HepG2 (cell line): ENCODE data around the gene ZNF22. TPM values are rescaled to one million over a fixed set of nuclear protein-coding genes. Genes with fewer than 3 reads are reported as not detected.

Experiments
- ATAC-seq: fragments of 200-7000 bp; cut with Tn5 transposase; 3 replicates; pipeline ENCODE4 v1.9.1; 2020; ENCODE audit warnings: mild to moderate bottlenecking, moderate library complexity
- BruUV-seq: library from RNA; stranded (reverse); fragments of 400-500 nt; replicated peaks from 2 replicates; lab custom pipeline; 2021; lab: Mats Ljungman, UMichigan
- CTCF ChIA-PET: fragments of 300-600 bp; formaldehyde crosslinking; extraction: SDS; loops from one replicate; lab custom pipeline; 2021; ENCODE audit warnings: low total read pairs, inconsistent platforms, low intra/inter-chr PET ratio; lab: Yijun Ruan, JAX
- POLR2A ChIA-PET: fragments of 350-600 bp; sonication (Branson Sonifier 250); formaldehyde crosslinking; loops from one replicate; lab custom pipeline; 2020; ENCODE audit warnings: antibody characterized with exemption, inconsistent platforms; lab: Yijun Ruan, JAX
- DNase-seq: peaks from one replicate; pipeline ENCODE4 v3.0.0-alpha.2; 2015; ENCODE audit warnings: low spot score
- FAIRE-seq: peaks from 3 replicates; lab custom pipeline; 2011; peaks lifted over from hg19 to GRCh38; lab: Jason Lieb, UNC
- H2AFZ ChIP-seq: one replicate; pipeline ENCODE4 v1.6.1; 2011; ENCODE audit warnings: low read length, inconsistent platforms
- H3K27ac ChIP-seq: fragments of 300-600 bp; 3 replicates; pipeline ENCODE4 v1.8.0; 2011; ENCODE audit warnings: mixed run types, mild to moderate bottlenecking, mixed read lengths, low read length, inconsistent platforms; ENCODE audit not compliant: insufficient read depth; ENCODE audit errors: extremely low read length
- H3K27me3 ChIP-seq, 2 experiments: fragments of 200-600 bp in 1 of 2; 2 replicates in 1 of 2; 3 replicates in 1 of 2; pipeline versions ENCODE4 v1.6.0 to v1.8.0; 2011; ENCODE audit warnings: low read length in 2 of 2, mild to moderate bottlenecking in 2 of 2, moderate library complexity in 2 of 2, inconsistent platforms in 1 of 2; ENCODE audit not compliant: insufficient read depth in 2 of 2, control insufficient read depth in 1 of 2
- H3K36me3 ChIP-seq, 2 experiments: fragments of 200-600 bp in 1 of 2; replicated peaks in 1 of 2; 2 replicates in 1 of 2; 3 replicates in 1 of 2; pipeline versions ENCODE4 v1.5.1 to v1.8.0; 2011; ENCODE audit warnings: low read length in 2 of 2, inconsistent platforms in 1 of 2; ENCODE audit not compliant: insufficient read depth in 2 of 2, control insufficient read depth in 1 of 2
- H3K4me1 ChIP-seq: 2 replicates; pipeline ENCODE4 v1.5.1; 2012; ENCODE audit warnings: low read length, inconsistent platforms; ENCODE audit not compliant: insufficient read depth
- H3K4me2 ChIP-seq: 2 replicates; pipeline ENCODE4 v1.6.0; 2011; ENCODE audit warnings: low read depth, low read length, inconsistent platforms
- H3K4me3 ChIP-seq, 3 experiments: fragments of 200-600 bp in 1 of 3; sonication (generic), shearing (Covaris generic) in 1 of 3; replicated peaks in 1 of 3; 2 replicates each; pipeline ENCODE4 v1.5.1; 2011 to 2016; ENCODE audit warnings: low read length in 3 of 3, inconsistent platforms in 2 of 3, low read depth in 2 of 3, mild to moderate bottlenecking in 2 of 3, control low read depth in 1 of 3, mixed read lengths in 1 of 3; ENCODE audit not compliant: insufficient read depth in 1 of 3
- H3K79me2 ChIP-seq: one replicate; pipeline ENCODE4 v1.6.1; 2011; ENCODE audit warnings: low read length, inconsistent platforms; ENCODE audit not compliant: insufficient read depth
- H3K9ac ChIP-seq: 2 replicates; pipeline ENCODE4 v1.6.0; 2011; ENCODE audit warnings: mild to moderate bottlenecking, low read depth, low read length, inconsistent platforms; ENCODE audit not compliant: insufficient read depth
- H3K9me3 ChIP-seq: 2 replicates; pipeline ENCODE4 v1.5.1; 2012; ENCODE audit warnings: mild to moderate bottlenecking, low read length
- H4K20me1 ChIP-seq: 2 replicates; pipeline ENCODE4 v1.6.0; 2011; ENCODE audit warnings: inconsistent platforms, mild to moderate bottlenecking, low read length, moderate library complexity; ENCODE audit not compliant: insufficient read depth
- ISX ChIP-seq: sonication (generic); formaldehyde crosslinking; conservative IDR thresholded peaks from 2 replicates; pipeline ENCODE4 v1.5.0; 2020; ENCODE audit warnings: missing genetic modification reagents
- JARID2 ChIP-seq: sonication (generic); formaldehyde crosslinking; IDR thresholded peaks from 2 replicates; pipeline ENCODE4 v1.8.1; 2023; ENCODE audit warnings: missing genetic modification reagents, inconsistent platforms; ENCODE audit not compliant: insufficient replicate concordance
- KDM5B ChIP-seq: sonication (generic); formaldehyde crosslinking; IDR thresholded peaks from 2 replicates; pipeline ENCODE4 v1.4.0; 2020; ENCODE audit warnings: missing genetic modification reagents, mild to moderate bottlenecking, borderline replicate concordance
- TAF15 ChIP-seq: fragments of 200-400 bp; formaldehyde crosslinking; IDR thresholded peaks from one replicate; pipeline ENCODE4 v1.6.1; 2018; ENCODE audit warnings: mild to moderate bottlenecking, low read depth, low read length; ENCODE audit not compliant: poor library complexity, severe bottlenecking
- ZFY ChIP-seq: sonication (generic); formaldehyde crosslinking; IDR thresholded peaks from 2 replicates; pipeline ENCODE4 v1.4.0; 2020; ENCODE audit warnings: missing genetic modification reagents
- ZNF264 ChIP-seq: sonication (generic); formaldehyde crosslinking; IDR thresholded peaks from 2 replicates; pipeline ENCODE4 v1.4.0; 2020; ENCODE audit warnings: missing genetic modification reagents
- WGBS: methylation state at CpG from one replicate; pipeline ENCODE4 v1.1.6; 2017; ENCODE audit warnings: low lambda C conversion rate; 5-methylcytosine and 5-hydroxymethylcytosine counted together
- in situ Hi-C: cut with HindIII; loops from 2 replicates; pipeline ENCODE4 v1.10.0; 2017; ENCODE audit warnings: low pct_unique_long_range_greater_than_20kb; ENCODE audit not compliant: extremely low pct_ligation_motif_present
- intact Hi-C: fragments of 100-400 bp; cut with micrococcal nuclease; formaldehyde crosslinking; loops from one replicate; pipeline ENCODE4 v1.10.0; 2022; ENCODE audit not compliant: unreplicated experiment
- polyA plus RNA-seq, 8 experiments: library from polyadenylated mRNA; depleted of rRNA in 3 of 8; stranded (reverse) in 7 of 8; unstranded in 1 of 8; fragments of >200 nt; fragmentation: Illumina TruSeq in 4 of 8; extraction: Trizol in 4 of 8; gene quantifications; 2 replicates each; pipeline versions ENCODE4 v1.2.1 to v1.2.3, GENCODE V29; 2011 to 2016; ENCODE audit warnings: low read depth in 4 of 8, missing spikeins in 1 of 8, mixed read lengths in 1 of 8; ENCODE audit not compliant: insufficient read depth in 1 of 8
- total RNA-seq, 5 experiments: library from RNA; depleted of rRNA; stranded (reverse); fragments of >200 nt; fragmentation: Illumina TruSeq; extraction: Trizol; gene quantifications; 2 replicates each; pipeline ENCODE4 v1.2.3, GENCODE V29; 2016; ENCODE audit warnings: low read depth in 1 of 5
- TF ChIP-seq, protein P1 (sequence below): sonication (generic); formaldehyde crosslinking; IDR thresholded peaks from 2 replicates; pipeline ENCODE4 v1.4.0; 2020; ENCODE audit warnings: mild to moderate bottlenecking, missing genetic modification reagents, borderline replicate concordance

The ZNF22 gene
- total and polyA plus RNA-seq, 2 of the 13 experiments (the other 11 are each of a cell fraction or from before 2014, with no cell fraction given) = 0.40 to 1.3 TPM

DNA sequence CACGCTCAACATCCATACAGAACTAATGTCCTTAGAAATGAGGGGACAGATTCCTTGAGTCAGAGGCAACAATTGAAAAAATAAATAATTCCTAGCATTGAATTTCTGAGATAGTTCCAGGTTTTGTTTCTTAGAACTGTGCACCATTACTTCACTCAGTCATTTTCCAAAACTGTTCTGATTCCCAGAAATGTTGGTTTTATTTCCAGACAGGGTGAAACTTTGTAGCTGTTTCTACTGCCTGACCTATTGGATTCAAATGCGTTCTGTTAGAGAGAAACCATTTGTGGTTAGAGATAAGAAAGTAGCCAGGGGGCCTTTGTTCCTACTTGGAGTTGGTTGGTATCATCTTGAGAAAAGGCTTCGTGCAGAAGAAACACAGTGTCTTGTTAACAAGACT is 14.1 kb upstream of the ZNF22 start:
- no peak for ATAC-seq
- CTCF ChIA-PET = no interaction called here
- in situ Hi-C loops = no loop called here

More for the DNA sequence above, 14.1 kb upstream of the ZNF22 start:
- FAIRE-seq = no peak
- 97% methylated on average over 3 of the region's 3 CpGs for WGBS
- no peaks in the 10 kb centered on the region for H3K27me3 ChIP-seq
- H3K36me3 ChIP-seq = peaks cover 11 to 47% of the 10 kb centered on the region in 2 experiments; a peak in 4 of 5 replicates
- H3K27ac ChIP-seq = no peak overlapping the region
- POLR2A ChIA-PET = interaction anchor here (2.1 to 12.6 kb wide), 3 partner anchors 4 to 27 kb away, joined by 6 to 863 read pairs (median 863); partner anchors contain the start of genes DEPP1 and RASSF4
- H4K20me1 ChIP-seq = no peaks in the 10 kb centered on the region
- H3K9ac ChIP-seq = no peak overlapping the region
- H2AFZ ChIP-seq = no peak overlapping the region
- peaks cover 3% of the 10 kb centered on the region for H3K79me2 ChIP-seq
- TF ChIP-seq KDM5B (CRISPR knock-in tag) (no peak), ISX (CRISPR knock-in tag) (no peak), ZNF264 (no peak), TAF15 (no peak), JARID2 (CRISPR knock-in tag) (no peak), ZFY (CRISPR knock-in tag) (no peak)
- TF ChIP-seq, protein P1, sequence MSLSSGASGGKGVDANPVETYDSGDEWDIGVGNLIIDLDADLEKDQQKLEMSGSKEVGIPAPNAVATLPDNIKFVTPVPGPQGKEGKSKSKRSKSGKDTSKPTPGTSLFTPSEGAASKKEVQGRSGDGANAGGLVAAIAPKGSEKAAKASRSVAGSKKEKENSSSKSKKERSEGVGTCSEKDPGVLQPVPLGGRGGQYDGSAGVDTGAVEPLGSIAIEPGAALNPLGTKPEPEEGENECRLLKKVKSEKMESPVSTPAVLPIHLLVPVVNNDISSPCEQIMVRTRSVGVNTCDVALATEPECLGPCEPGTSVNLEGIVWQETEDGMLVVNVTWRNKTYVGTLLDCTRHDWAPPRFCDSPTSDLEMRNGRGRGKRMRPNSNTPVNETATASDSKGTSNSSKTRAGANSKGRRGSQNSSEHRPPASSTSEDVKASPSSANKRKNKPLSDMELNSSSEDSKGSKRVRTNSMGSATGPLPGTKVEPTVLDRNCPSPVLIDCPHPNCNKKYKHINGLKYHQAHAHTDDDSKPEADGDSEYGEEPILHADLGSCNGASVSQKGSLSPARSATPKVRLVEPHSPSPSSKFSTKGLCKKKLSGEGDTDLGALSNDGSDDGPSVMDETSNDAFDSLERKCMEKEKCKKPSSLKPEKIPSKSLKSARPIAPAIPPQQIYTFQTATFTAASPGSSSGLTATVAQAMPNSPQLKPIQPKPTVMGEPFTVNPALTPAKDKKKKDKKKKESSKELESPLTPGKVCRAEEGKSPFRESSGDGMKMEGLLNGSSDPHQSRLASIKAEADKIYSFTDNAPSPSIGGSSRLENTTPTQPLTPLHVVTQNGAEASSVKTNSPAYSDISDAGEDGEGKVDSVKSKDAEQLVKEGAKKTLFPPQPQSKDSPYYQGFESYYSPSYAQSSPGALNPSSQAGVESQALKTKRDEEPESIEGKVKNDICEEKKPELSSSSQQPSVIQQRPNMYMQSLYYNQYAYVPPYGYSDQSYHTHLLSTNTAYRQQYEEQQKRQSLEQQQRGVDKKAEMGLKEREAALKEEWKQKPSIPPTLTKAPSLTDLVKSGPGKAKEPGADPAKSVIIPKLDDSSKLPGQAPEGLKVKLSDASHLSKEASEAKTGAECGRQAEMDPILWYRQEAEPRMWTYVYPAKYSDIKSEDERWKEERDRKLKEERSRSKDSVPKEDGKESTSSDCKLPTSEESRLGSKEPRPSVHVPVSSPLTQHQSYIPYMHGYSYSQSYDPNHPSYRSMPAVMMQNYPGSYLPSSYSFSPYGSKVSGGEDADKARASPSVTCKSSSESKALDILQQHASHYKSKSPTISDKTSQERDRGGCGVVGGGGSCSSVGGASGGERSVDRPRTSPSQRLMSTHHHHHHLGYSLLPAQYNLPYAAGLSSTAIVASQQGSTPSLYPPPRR (CRISPR knock-in tag) = no peak
- no TSS peak for BruUV-seq
- DNase-seq = no peak
- H3K4me2 ChIP-seq = no peak overlapping the region
- H3K9me3 ChIP-seq = no peaks in the 10 kb centered on the region
- intact Hi-C loops = no loop called here
- no peak overlapping the region for H3K4me3 ChIP-seq
- peaks cover 63% of the 10 kb centered on the region for H3K4me1 ChIP-seq
